HTR-8/SVneo (cell line): Measurements from ENCODE around the gene SLC15A2.

Experiments used
- DNase-seq: peaks from one replicate; pipeline ENCODE4 v3.0.0; 2011; ENCODE audit warnings: low spot score, mixed read lengths; ENCODE audit not compliant: insufficient read length
- FAIRE-seq: peaks from 2 replicates; lab custom pipeline; 2011; peaks lifted over from hg19 to GRCh38; lab: Jason Lieb, UNC

Gene SLC15A2

GRCh38 chr3:121975702-121976302 lies 81.6 kb downstream of the SLC15A2 start:
- FAIRE-seq, result no peak
- DNase-seq, result no peak

GRCh38 chr3:121976727-121977126 lies 82.5 kb downstream of the SLC15A2 start:
- no peak for DNase-seq
- FAIRE-seq, result no peak

- DNase-seq (no peak), FAIRE-seq (no peak)
Observed at GRCh38 chr3:121979246-121979645, 85.0 kb downstream of the SLC15A2 start.

GRCh38 chr3:121979734-121980449 lies 85.7 kb downstream of the SLC15A2 start:
- FAIRE-seq (no peak), DNase-seq (no peak)

- FAIRE-seq, result no peak
Observed at GRCh38 chr3:121980450-121980796, 86.2 kb downstream of the SLC15A2 start.

GRCh38 chr3:121981473-121981872 lies 87.3 kb downstream of the SLC15A2 start:
- no peak for DNase-seq
- no peak for FAIRE-seq

More at GRCh38 chr3:121980450-121980796, 86.2 kb downstream of the SLC15A2 start:
- no peak for DNase-seq

GRCh38 chr3:121985846-121986245 lies 91.6 kb downstream of the SLC15A2 start:
- FAIRE-seq (no peak), DNase-seq (no peak)

- DNase-seq, result no peak
- no peak for FAIRE-seq
Observed at GRCh38 chr3:121988146-121988545, 93.9 kb downstream of the SLC15A2 start.

GRCh38 chr3:121989943-121990342 lies 95.7 kb downstream of the SLC15A2 start:
- FAIRE-seq, result no peak

GRCh38 chr3:121992601-121993560 lies 98.7 kb downstream of the SLC15A2 start:
- DNase-seq, result no peak
- no peak for FAIRE-seq

More at GRCh38 chr3:121989943-121990342, 95.7 kb downstream of the SLC15A2 start:
- DNase-seq, result no peak
